ENCODE results near the gene FMNL2. TPM values are rescaled to one million over a fixed set of nuclear protein-coding genes. Genes with fewer than 3 reads are reported as not detected.

Gene FMNL2
- total RNA-seq, 3 donors from 2014 or later, result 11.5 to 25.4 (median 12.0) TPM

- ATAC-seq, result no peak
- H3K9me3 ChIP-seq, result no peaks in the 10 kb centered on the region
- DNase-seq, result no peak
- H3K36me3 ChIP-seq (ENCODE audit: low read depth), result no peaks in the 10 kb centered on the region
- no peak overlapping the region for H3K4me3 ChIP-seq
- H3K4me1 ChIP-seq (ENCODE audit: low read depth), result no peaks in the 10 kb centered on the region
- TF ChIP-seq CTCF (IDR thresholded peaks at IDR 0.05), result no peak
- intact Hi-C loops (cut with DNase I, micrococcal nuclease), result no loop called here
These were observed 214.4 kb downstream of the FMNL2 start for GRCh38 chr2:152549423-152549822.

- Histone ChIP-seq H3K36me3 (ENCODE audit: low read depth) (no peaks in the 10 kb centered on the region), H3K4me1 (ENCODE audit: low read depth) (no peaks in the 10 kb centered on the region), H3K9me3 (no peaks in the 10 kb centered on the region), H3K4me3 (no peak overlapping the region)
- DNase-seq, result peak in 1 of 3 donors; percentile 16
- ATAC-seq, result peak; percentile 46
- no peak for TF ChIP-seq CTCF (IDR thresholded peaks at IDR 0.05)
- intact Hi-C loops (cut with DNase I, micrococcal nuclease), result no loop called here
These were observed 215.4 kb downstream of the FMNL2 start for GRCh38 chr2:152550386-152550785.

GRCh38 chr2:152552888-152553287 is 217.9 kb downstream of the FMNL2 start:
- Histone ChIP-seq H3K4me1 (ENCODE audit: low read depth) (no peaks in the 10 kb centered on the region), H3K36me3 (ENCODE audit: low read depth) (no peaks in the 10 kb centered on the region), H3K9me3 (no peaks in the 10 kb centered on the region), H3K4me3 (no peak overlapping the region)
- no peak for ATAC-seq
- no peak for DNase-seq
- intact Hi-C loops (cut with DNase I, micrococcal nuclease), result no loop called here
- TF ChIP-seq CTCF (IDR thresholded peaks at IDR 0.05), result no peak

GRCh38 chr2:152553518-152553917 is 218.5 kb downstream of the FMNL2 start:
- H3K4me3 ChIP-seq, result no peak overlapping the region
- no peaks in the 10 kb centered on the region for H3K36me3 ChIP-seq (ENCODE audit: low read depth)
- DNase-seq (no peak), ATAC-seq (no peak)
- no peaks in the 10 kb centered on the region for H3K9me3 ChIP-seq
- intact Hi-C loops (cut with DNase I, micrococcal nuclease), result no loop called here
- H3K4me1 ChIP-seq (ENCODE audit: low read depth), result no peaks in the 10 kb centered on the region
- TF ChIP-seq CTCF (IDR thresholded peaks at IDR 0.05), result no peak

GRCh38 chr2:152555048-152555447 is 220.1 kb downstream of the FMNL2 start:
- ATAC-seq (no peak), DNase-seq (no peak)
- no peaks in the 10 kb centered on the region for H3K36me3 ChIP-seq (ENCODE audit: low read depth)
- H3K4me1 ChIP-seq (ENCODE audit: low read depth), result no peaks in the 10 kb centered on the region
- no peak for TF ChIP-seq CTCF (IDR thresholded peaks at IDR 0.05)
- intact Hi-C loops (cut with DNase I, micrococcal nuclease), result no loop called here
- no peak overlapping the region for H3K4me3 ChIP-seq
- H3K9me3 ChIP-seq, result no peaks in the 10 kb centered on the region

GRCh38 chr2:152556506-152556905 is 221.5 kb downstream of the FMNL2 start:
- intact Hi-C loops (cut with DNase I, micrococcal nuclease), result no loop called here
- H3K9me3 ChIP-seq, result no peaks in the 10 kb centered on the region
- H3K4me3 ChIP-seq, result no peak overlapping the region
- TF ChIP-seq CTCF (IDR thresholded peaks at IDR 0.05), result no peak
- no peaks in the 10 kb centered on the region for H3K4me1 ChIP-seq (ENCODE audit: low read depth)
- no peaks in the 10 kb centered on the region for H3K36me3 ChIP-seq (ENCODE audit: low read depth)
- DNase-seq (no peak), ATAC-seq (no peak)
